ENCODE measurements around the gene HSFX4.
A peak's percentile ranks its signal among the peaks of the same experiment; 100 is the strongest.
"Not testable (repeated sequence)": the region's sequence is repeated elsewhere in the genome, so short reads cannot be mapped to it uniquely, and the experiment has no call there.

HSFX4 gene

GRCh38 chrX:149938427-149938880, 9.1 kb downstream of the HSFX4 start, which contains the start of gene EOLA2:
Gene EOLA2, minus strand, starts transcription at chrX:149938491. Its CDS starts 4,617 bp downstream, at chrX:149933874.
- peak; percentile 82 for DNase-seq

GRCh38 chrX:149938881-149939654, 9.7 kb downstream of the HSFX4 start:
- DNase-seq, result peak; percentile 83

GRCh38 chrX:149939655-149939904, 10.2 kb downstream of the HSFX4 start:
- DNase-seq, result no peak

- DNase-seq, result peak; percentile 83
These were observed 10.7 kb downstream of the HSFX4 start for GRCh38 chrX:149939905-149940673.

- DNase-seq, result not testable (repeated sequence)
These were observed 11.3 kb downstream of the HSFX4 start for GRCh38 chrX:149940674-149941024.

- DNase-seq, result not testable (repeated sequence)
These were observed 15.8 kb downstream of the HSFX4 start for GRCh38 chrX:149945087-149945670.

GRCh38 chrX:149945820-149946219, 16.4 kb downstream of the HSFX4 start:
- not testable (repeated sequence) for DNase-seq

- DNase-seq, result not testable (repeated sequence)
These were observed 17.6 kb downstream of the HSFX4 start for GRCh38 chrX:149946932-149947331.

GRCh38 chrX:149948016-149948415, 18.6 kb downstream of the HSFX4 start:
- no peak for DNase-seq

GRCh38 chrX:149949743-149950436, 20.5 kb downstream of the HSFX4 start:
- DNase-seq, result no peak

- DNase-seq, result no peak
These were observed 21.3 kb downstream of the HSFX4 start for GRCh38 chrX:149950681-149951080.

- no peak for DNase-seq
These were observed 32.2 kb downstream of the HSFX4 start for GRCh38 chrX:149961572-149961971.

- DNase-seq, result no peak
These were observed 32.6 kb downstream of the HSFX4 start for GRCh38 chrX:149962010-149962409.

GRCh38 chrX:149962859-149963757, 33.7 kb downstream of the HSFX4 start:
- no peak for DNase-seq

GRCh38 chrX:149979126-149979644, 49.8 kb downstream of the HSFX4 start:
- DNase-seq, result no peak

All from activated CD4-positive, CD25-positive, alpha-beta regulatory T cell treated with anti-CD3 and anti-CD28 coated beads, Interleukin-2, amount 50 U/mL, for 72 hours (primary cell).